K562 (cell line): Measurements from ENCODE around the gene TRIM62. TPM values are rescaled to one million over a fixed set of nuclear protein-coding genes. Genes with fewer than 3 reads are reported as not detected.

Experiments
- ATAC-seq: fragments of 200-7000 bp; cut with Tn5 transposase; 3 replicates; pipeline ENCODE4 v1.9.1; 2020; ENCODE audit warnings: moderate library complexity
- BruUV-seq: library from RNA; stranded (reverse); fragments of 400-500 nt; replicated peaks from 2 replicates; lab custom pipeline; 2021; lab: Mats Ljungman, UMichigan
- CTCF ChIA-PET: fragments of 300-600 bp; formaldehyde crosslinking; extraction: SDS; loops from one replicate; lab custom pipeline; 2021; ENCODE audit warnings: low intra/inter-chr PET ratio; lab: Yijun Ruan, JAX
- POLR2A ChIA-PET: fragments of 300-600, 350-650 bp; sonication (Branson Sonifier 250); formaldehyde crosslinking; extraction: SDS; loops from one replicate; lab custom pipeline; 2021; ENCODE audit warnings: antibody characterized with exemption, inconsistent platforms; lab: Yijun Ruan, JAX
- DNase-seq, 4 experiments: peaks; one replicate each; pipeline versions ENCODE4 v3.0.0 to v3.0.0-alpha.2; 2011 to 2018; ENCODE audit warnings: low spot score in 3 of 4, mixed read lengths in 3 of 4; ENCODE audit errors: extremely low read depth in 1 of 4
- FAIRE-seq: peaks from 2 replicates; lab custom pipeline; 2011; peaks lifted over from hg19 to GRCh38; lab: Jason Lieb, UNC
- H2AFZ ChIP-seq: 2 replicates; pipeline ENCODE4 v1.6.0; 2011; ENCODE audit warnings: low read depth, low read length, control low read depth, inconsistent platforms
- H3K27ac ChIP-seq: fragments of 200-600 bp; 3 replicates; pipeline ENCODE4 v1.8.0; 2011; ENCODE audit warnings: low read depth, mild to moderate bottlenecking, control low read depth, inconsistent platforms, low read length, moderate library complexity, mixed read lengths; ENCODE audit errors: extremely low read depth
- H3K27me3 ChIP-seq, 2 experiments: fragments of 300-600 bp in 1 of 2; 2 replicates in 1 of 2; 3 replicates in 1 of 2; pipeline versions ENCODE4 v1.6.0 to v1.8.0; 2011; ENCODE audit warnings: inconsistent platforms in 2 of 2, low read length in 2 of 2, mild to moderate bottlenecking in 1 of 2, mixed read lengths in 1 of 2, moderate library complexity in 1 of 2; ENCODE audit not compliant: control insufficient read depth in 2 of 2, insufficient read depth in 2 of 2
- H3K36me3 ChIP-seq: fragments of 300-600 bp; 3 replicates; pipeline ENCODE4 v1.8.0; 2011; ENCODE audit warnings: mild to moderate bottlenecking, low read length, inconsistent platforms; ENCODE audit not compliant: control insufficient read depth, insufficient read depth
- H3K4me1 ChIP-seq, 2 experiments: fragments of 200-600 bp in 1 of 2; replicated peaks in 1 of 2; 2 replicates in 1 of 2; 3 replicates in 1 of 2; pipeline versions ENCODE4 v1.5.1 to v1.8.0; 2011; ENCODE audit warnings: inconsistent platforms in 2 of 2, low read length in 2 of 2, mild to moderate bottlenecking in 1 of 2, mixed read lengths in 1 of 2, moderate library complexity in 1 of 2; ENCODE audit not compliant: control insufficient read depth in 2 of 2, insufficient read depth in 2 of 2
- H3K4me2 ChIP-seq: 2 replicates; pipeline ENCODE4 v1.6.1; 2011; ENCODE audit warnings: low read length, control low read depth, inconsistent platforms, mixed read lengths; ENCODE audit not compliant: insufficient read depth
- H3K4me3 ChIP-seq: fragments of 200-600 bp; sonication (generic), shearing (Covaris generic); 2 replicates; pipeline ENCODE4 v1.5.1; 2016; ENCODE audit warnings: control low read depth, inconsistent platforms
- H3K79me2 ChIP-seq: fragments of 200-600 bp; 3 replicates; pipeline ENCODE4 v1.8.0; 2011; ENCODE audit warnings: low read length, inconsistent platforms; ENCODE audit not compliant: control insufficient read depth, insufficient read depth
- H3K9ac ChIP-seq, 2 experiments: 2 replicates each; pipeline versions ENCODE4 v1.6.0 to v1.6.1; 2011; ENCODE audit warnings: low read depth in 2 of 2, low read length in 2 of 2, control low read depth in 1 of 2, inconsistent platforms in 1 of 2, mild to moderate bottlenecking in 1 of 2, mixed read lengths in 1 of 2; ENCODE audit not compliant: insufficient read depth in 1 of 2
- H3K9me1 ChIP-seq: one replicate; pipeline ENCODE4 v1.6.0; 2011; ENCODE audit warnings: inconsistent platforms, mild to moderate bottlenecking, low read length, moderate library complexity; ENCODE audit not compliant: control insufficient read depth, insufficient read depth
- H3K9me3 ChIP-seq: replicated peaks from 2 replicates; pipeline ENCODE4 v1.5.1; 2011; ENCODE audit warnings: low read depth, low read length, inconsistent platforms; ENCODE audit not compliant: control insufficient read depth, insufficient read depth
- H4K20me1 ChIP-seq: replicated peaks from 2 replicates; pipeline ENCODE4 v1.6.1; 2011; ENCODE audit warnings: low read length, inconsistent platforms, mixed read lengths; ENCODE audit not compliant: control insufficient read depth, insufficient read depth
- CBFA2T3 ChIP-seq: fragments of 450-650 bp; IDR thresholded peaks from 2 replicates; pipeline ENCODE4 v1.6.1; 2017
- CHD1 ChIP-seq: fragments of 200-600 bp; sonication (generic); IDR thresholded peaks from one replicate; pipeline ENCODE4 v1.6.1; 2012; ENCODE audit warnings: mild to moderate bottlenecking, moderate library complexity, low read length, inconsistent platforms
- CTBP1 ChIP-seq: fragments of 450-650 bp; IDR thresholded peaks from 2 replicates; pipeline ENCODE4 v1.6.1; 2016; ENCODE audit warnings: borderline replicate concordance
- ELF2 ChIP-seq: fragments of 250-450 bp; sonication (Bioruptor Pico); IDR thresholded peaks from 2 replicates; pipeline ENCODE4 v1.5.0; 2021; ENCODE audit warnings: mild to moderate bottlenecking
- EZH2 ChIP-seq: IDR thresholded peaks from 2 replicates; pipeline ENCODE4 v1.6.1; 2012; ENCODE audit warnings: low read depth, mild to moderate bottlenecking, inconsistent platforms, low read length, borderline replicate concordance
- MCM7 ChIP-seq, 2 experiments: fragments of 450-650 bp; IDR thresholded peaks; 2 replicates each; pipeline ENCODE4 v1.6.1; 2016 to 2018
- NFIC ChIP-seq: fragments of 450-650 bp; IDR thresholded peaks from 2 replicates; pipeline ENCODE4 v1.6.1; 2017; ENCODE audit warnings: mild to moderate bottlenecking, inconsistent platforms
- NRF1 ChIP-seq, 2 experiments: fragments of 450-650 bp; IDR thresholded peaks in 1 of 2; conservative IDR thresholded peaks in 1 of 2; 2 replicates each; pipeline ENCODE4 v1.6.1; 2014; ENCODE audit warnings: mild to moderate bottlenecking in 2 of 2
- POLR3A ChIP-seq: IDR thresholded peaks from 2 replicates; pipeline ENCODE4 v1.6.1; 2011; ENCODE audit warnings: borderline replicate concordance, mild to moderate bottlenecking, moderate library complexity; ENCODE audit not compliant: insufficient read length, insufficient read depth; ENCODE audit errors: extremely low read depth
- SMARCE1 ChIP-seq: fragments of 450-650 bp; IDR thresholded peaks from 2 replicates; pipeline ENCODE4 v1.7.1; 2016; ENCODE audit warnings: mild to moderate bottlenecking
- TFAM ChIP-seq: fragments of 250-450 bp; sonication (Bioruptor Pico); conservative IDR thresholded peaks from 2 replicates; pipeline ENCODE4 v1.5.0; 2021; ENCODE audit warnings: mild to moderate bottlenecking, moderate library complexity
- ZNF436 ChIP-seq: fragments of 250-450, 450-650 bp; sonication (Bioruptor Pico); formaldehyde crosslinking; IDR thresholded peaks from 2 replicates; pipeline ENCODE4 v1.7.0; 2020; ENCODE audit warnings: mild to moderate bottlenecking
- ZNF592 ChIP-seq: fragments of 450-650 bp; IDR thresholded peaks from 2 replicates; pipeline ENCODE4 v1.6.1; 2017; ENCODE audit warnings: antibody characterized with exemption, mild to moderate bottlenecking
- ZNF668 ChIP-seq: fragments of 250-450 bp; sonication (Bioruptor Pico); IDR thresholded peaks from 2 replicates; pipeline ENCODE4 v1.8.0; 2022; ENCODE audit warnings: mild to moderate bottlenecking, inconsistent platforms
- ZNF780A ChIP-seq: fragments of 250-450 bp; sonication (Bioruptor Pico); IDR thresholded peaks from 2 replicates; pipeline ENCODE4 v1.5.0; 2021; ENCODE audit warnings: mild to moderate bottlenecking
- WGBS: fragments of 100-300 bp; shearing (Covaris generic); methylation state at CpG from one replicate; pipeline ENCODE4 v1.1.6; 2016; ENCODE audit warnings: low coverage, mixed read lengths; ENCODE audit not compliant: insufficient coverage; ENCODE audit errors: missing lambda C conversion rate; 5-methylcytosine and 5-hydroxymethylcytosine counted together
- in situ Hi-C: fragments of 300-500 bp; cut with MboI; formaldehyde crosslinking; loops from 4 replicates; pipeline ENCODE4 v1.15.0; 2018; ENCODE audit warnings: inconsistent platforms, mixed read lengths
- intact Hi-C: fragments of 100-400 bp; cut with micrococcal nuclease; formaldehyde crosslinking; loops from 2 replicates; pipeline ENCODE4 v1.14.2; 2022
- polyA plus RNA-seq, 8 experiments: library from polyadenylated mRNA; depleted of rRNA in 4 of 8; stranded (reverse) in 5 of 8; unstranded in 3 of 8; fragments of >200 nt; fragmentation: Nextera tagmentation in 2 of 8; fragmentation: Illumina TruSeq in 1 of 8; extraction: Ambion mirVana in 2 of 8; extraction: Trizol in 1 of 8; gene quantifications; 2 replicates each; pipeline versions ENCODE4 v1.2.1 to v1.2.3, GENCODE V29; 2011 to 2014; ENCODE audit warnings: inconsistent platforms in 1 of 8, missing spikeins in 1 of 8
- total RNA-seq, 7 experiments: library from RNA; depleted of rRNA in 6 of 7; stranded (reverse); fragments of >200 nt in 6 of 7; fragmentation: Illumina TruSeq in 2 of 7; extraction: Trizol in 2 of 7; gene quantifications; 2 replicates each; pipeline versions ENCODE4 v1.2.1 to v1.2.3, GENCODE V29; 2011 to 2021; ENCODE audit warnings: low replicate concordance in 1 of 7

Gene TRIM62
- total and polyA plus RNA-seq, 9 of the 15 experiments (the other 6 are each of a cell fraction or from before 2014, with no cell fraction given), result 0.18 to 2.3 (median 0.52) TPM

- DNase-seq (no peak), ATAC-seq (no peak), FAIRE-seq (no peak)
- in situ Hi-C loops (no loop called here), intact Hi-C loops (no loop called here)
- Histone ChIP-seq H3K9me3 (no peaks in the 10 kb centered on the region), H3K4me1 (peaks cover 2 to 17% of the 10 kb centered on the region in 2 experiments; a peak in 3 of 5 replicates), H3K9ac (no peak overlapping the region), H4K20me1 (peaks cover 3% of the 10 kb centered on the region; the same call in 1 of the 2 replicates), H2AFZ (no peak overlapping the region), H3K27ac (no peak overlapping the region), H3K9me1 (no peaks in the 10 kb centered on the region), H3K36me3 (no peaks in the 10 kb centered on the region), H3K79me2 (no peaks in the 10 kb centered on the region), H3K4me3 (no peak overlapping the region), H3K4me2 (no peak overlapping the region), H3K27me3 (peaks cover 25 to 47% of the 10 kb centered on the region in 2 experiments)
- TF ChIP-seq POLR3A (no peak), ZNF592 (no peak), ELF2 (CRISPR knock-in tag) (no peak), NRF1 (conservative IDR thresholded peaks at IDR 0.05 in 1 of 2, IDR thresholded peaks at IDR 0.05 in 1 of 2) (peak; percentile 72 to 79), NFIC (peak; percentile 58), MCM7 (IDR thresholded peaks at IDR 0.05) (no peak), SMARCE1 (no peak), ZNF668 (no peak), CTBP1 (no peak), ZNF780A (no peak), CHD1 (no peak), CBFA2T3 (no peak), TFAM (CRISPR knock-in tag) (no peak), ZNF436 (CRISPR knock-in tag) (no peak), EZH2 (no peak)
- no TSS peak for BruUV-seq
- 7% methylated on average over 23 of the region's 25 CpGs for WGBS
- CTCF ChIA-PET, result no interaction called here
- POLR2A ChIA-PET, result interaction anchor here (0.6 to 1.2 kb wide), 3 partner anchors 9 to 21 kb away, joined by 3 read pairs; no protein-coding TSS in a partner anchor
Measured at GRCh38 chr1:33161061-33161681, 20.7 kb downstream of the TRIM62 start.
